ENCODE measurements around the gene OR52B4.
"Not testable (repeated sequence)": the region's sequence is repeated elsewhere in the genome, so short reads cannot be mapped to it uniquely, and the experiment has no call there.

The OR52B4 gene

GRCh38 chr11:4368286-4368685 lies at the start of gene OR52B4:
OR52B4 (minus strand) TSS chr11:4368386; CDS start chr11:4368295, 91 bp downstream.
- no peak for DNase-seq (ENCODE audit: low read depth in 2 of 2, low spot score in 1 of 2)

GRCh38 chr11:4416816-4417215 lies 48.6 kb upstream of the OR52B4 start:
- no peak for DNase-seq (ENCODE audit: low read depth in 2 of 2, low spot score in 1 of 2)

- DNase-seq (ENCODE audit: low read depth in 2 of 2, low spot score in 1 of 2) = no peak
Observed at GRCh38 chr11:4416306-4416705, 48.1 kb upstream of the OR52B4 start.

GRCh38 chr11:4406206-4406605 lies 38.0 kb upstream of the OR52B4 start:
- DNase-seq (ENCODE audit: low read depth in 2 of 2, low spot score in 1 of 2) = not testable (repeated sequence)

- no peak for DNase-seq (ENCODE audit: low read depth in 2 of 2, low spot score in 1 of 2)
Observed at GRCh38 chr11:4393858-4394223, 25.7 kb upstream of the OR52B4 start.

- DNase-seq (ENCODE audit: low read depth in 2 of 2, low spot score in 1 of 2) = peak; percentile 78 to 85
Observed at GRCh38 chr11:4393209-4393857, 25.1 kb upstream of the OR52B4 start, which contains the start of gene TRIM21. TRIM21 (minus strand) TSS chr11:4393702; CDS start chr11:4390409, 3,293 bp downstream.

- no peak for DNase-seq (ENCODE audit: low read depth in 2 of 2, low spot score in 1 of 2)
Observed at GRCh38 chr11:4388221-4388620, 20.0 kb upstream of the OR52B4 start.

GRCh38 chr11:4385978-4386740 lies 18.0 kb upstream of the OR52B4 start:
- DNase-seq (ENCODE audit: low read depth in 2 of 2, low spot score in 1 of 2) = no peak

- no peak for DNase-seq (ENCODE audit: low read depth in 2 of 2, low spot score in 1 of 2)
Observed at GRCh38 chr11:4381901-4382300, 13.7 kb upstream of the OR52B4 start.

GRCh38 chr11:4375431-4376140 lies 7.4 kb upstream of the OR52B4 start:
- DNase-seq (ENCODE audit: low read depth in 2 of 2, low spot score in 1 of 2) = no peak

GRCh38 chr11:4370166-4370565 lies 2.0 kb upstream of the OR52B4 start:
- no peak for DNase-seq (ENCODE audit: low read depth in 2 of 2, low spot score in 1 of 2)

- not testable (repeated sequence) for DNase-seq (ENCODE audit: low read depth in 2 of 2, low spot score in 1 of 2)
Observed at GRCh38 chr11:4348142-4348541, 20.0 kb downstream of the OR52B4 start.

- DNase-seq (ENCODE audit: low read depth in 2 of 2, low spot score in 1 of 2) = not testable (repeated sequence)
Observed at GRCh38 chr11:4345366-4345765, 22.8 kb downstream of the OR52B4 start.

- DNase-seq (ENCODE audit: low read depth in 2 of 2, low spot score in 1 of 2) = not testable (repeated sequence)
Observed at GRCh38 chr11:4334356-4334755, 33.8 kb downstream of the OR52B4 start.

All from stimulated activated CD8-positive, alpha-beta memory T cell treated with anti-CD3 and anti-CD28 coated beads, Interleukin-4, amount 100 ng/mL, for 4 hours (primary cell).